A673 (cell line): Measurements from ENCODE around the gene C6orf47. TPM values are rescaled to one million over a fixed set of nuclear protein-coding genes. Genes with fewer than 3 reads are reported as not detected.

Experiments used
- BruUV-seq: library from RNA; stranded (reverse); fragments of 400-500 nt; replicated peaks from 2 replicates; lab custom pipeline; 2021; lab: Mats Ljungman, UMichigan
- CTCF ChIA-PET: fragments of 300-600 bp; sonication (Branson Sonifier 250); formaldehyde crosslinking; loops from one replicate; lab custom pipeline; 2022; ENCODE audit warnings: antibody characterized with exemption; lab: Charles Lee
- POLR2A ChIA-PET: fragments of 300-600 bp; sonication (Branson Sonifier 250); formaldehyde crosslinking; loops from one replicate; lab custom pipeline; 2022; ENCODE audit warnings: antibody characterized with exemption; ENCODE audit not compliant: low non-redundant PET; lab: Charles Lee
- DNase-seq: peaks from one replicate; pipeline ENCODE4 v3.0.0-alpha.2; 2015; ENCODE audit warnings: low spot score
- H3K27ac ChIP-seq: fragments of 200-600 bp; sonication (generic); 2 replicates; pipeline ENCODE4 v1.5.1; 2016; ENCODE audit warnings: mixed run types, low read depth, mild to moderate bottlenecking, mixed read lengths, antibody characterized with exemption, low read length; ENCODE audit not compliant: poor library complexity, severe bottlenecking
- H3K27me3 ChIP-seq: fragments of 200-600 bp; sonication (generic); replicated peaks from 2 replicates; pipeline ENCODE4 v1.6.1; 2017; ENCODE audit warnings: mixed run types, low read depth, mild to moderate bottlenecking, mixed read lengths, antibody characterized with exemption, low read length; ENCODE audit not compliant: insufficient read depth, poor library complexity
- H3K36me3 ChIP-seq: fragments of 200-600 bp; sonication (generic); 2 replicates; pipeline ENCODE4 v1.6.1; 2016; ENCODE audit warnings: mixed run types, mild to moderate bottlenecking, mixed read lengths, antibody characterized with exemption, low read length; ENCODE audit not compliant: insufficient read depth, poor library complexity, severe bottlenecking
- H3K4me1 ChIP-seq: fragments of 200-600 bp; sonication (generic); 2 replicates; pipeline ENCODE4 v1.6.1; 2017; ENCODE audit warnings: mixed run types, mild to moderate bottlenecking, mixed read lengths, antibody characterized with exemption, low read length; ENCODE audit not compliant: insufficient read depth, poor library complexity, severe bottlenecking
- H3K4me3 ChIP-seq: fragments of 200-600 bp; sonication (generic); 2 replicates; pipeline ENCODE4 v1.5.1; 2016; ENCODE audit warnings: low read depth, mixed run types, mild to moderate bottlenecking, mixed read lengths, low read length; ENCODE audit not compliant: poor library complexity, severe bottlenecking
- H3K9me3 ChIP-seq: fragments of 200-600 bp; sonication (generic); 2 replicates; pipeline ENCODE4 v1.6.1; 2016; ENCODE audit warnings: mixed run types, low read depth, mild to moderate bottlenecking, mixed read lengths, antibody characterized with exemption, low read length; ENCODE audit not compliant: poor library complexity, severe bottlenecking
- EZH2 ChIP-seq: fragments of 200-600 bp; sonication (generic); IDR thresholded peaks from 2 replicates; pipeline ENCODE4 v1.6.1; 2017; ENCODE audit warnings: borderline replicate concordance, low read depth, mild to moderate bottlenecking, mixed read lengths, antibody characterized with exemption, low read length; ENCODE audit not compliant: poor library complexity, severe bottlenecking
- intact Hi-C: fragments of 100-400 bp; cut with micrococcal nuclease; formaldehyde crosslinking; loops from one replicate; pipeline ENCODE4 v1.10.0; 2022; ENCODE audit not compliant: unreplicated experiment
- total RNA-seq: library from RNA; stranded (reverse); gene quantifications from 2 replicates; pipeline ENCODE4 v1.2.3, GENCODE V29; 2021
- TF ChIP-seq, protein P1 (sequence below): fragments of 300-800, 200-600 bp; sonication (generic); conservative IDR thresholded peaks from 2 replicates; pipeline ENCODE4 v1.5.1; 2017; ENCODE audit warnings: low read depth, mild to moderate bottlenecking, antibody characterized with exemption, low read length, moderate library complexity, mixed read lengths

The C6orf47 gene
- total RNA-seq, 1 experiment from 2014 or later, result 21.3 TPM

DNA sequence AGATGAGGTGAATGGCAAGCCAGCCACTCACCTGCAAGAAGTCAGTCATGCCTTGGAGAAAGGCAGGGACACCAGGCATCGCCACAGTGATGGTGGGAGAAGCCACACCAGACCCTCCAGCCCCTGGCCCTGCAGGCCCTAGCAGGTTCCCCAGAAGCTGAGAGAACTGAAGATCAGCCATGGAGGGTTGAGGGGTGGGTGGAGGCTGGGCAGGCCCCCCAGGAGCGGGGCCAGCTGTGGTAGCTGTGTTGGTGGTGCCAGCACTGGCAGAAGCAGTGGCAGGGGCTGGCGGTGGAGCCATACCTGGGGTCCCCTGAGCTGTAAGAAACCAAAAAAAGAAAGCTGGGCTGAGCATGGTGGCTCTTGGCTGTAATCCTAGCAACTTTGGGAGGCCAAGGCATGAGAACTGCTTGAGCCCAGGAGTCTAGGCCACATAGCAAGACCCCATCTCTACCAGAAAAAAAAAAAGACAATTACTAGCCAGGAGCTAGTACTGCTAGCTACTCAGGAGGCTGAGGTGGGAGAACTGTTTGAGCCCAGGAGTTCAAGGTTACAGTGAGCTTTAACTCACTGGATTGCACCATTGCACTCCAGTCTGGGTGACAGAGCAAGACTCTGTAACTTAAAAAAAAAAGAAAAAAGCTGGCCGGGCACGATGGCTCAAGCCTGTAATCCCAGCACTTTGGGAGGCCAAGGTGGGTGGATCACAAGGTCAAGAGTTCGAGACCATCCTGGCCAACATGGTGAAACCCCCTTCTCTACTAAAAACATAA lies 17.6 kb downstream of the C6orf47 start:
- Histone ChIP-seq H3K27me3 (no peaks in the 10 kb centered on the region), H3K4me1 (no peaks in the 10 kb centered on the region), H3K36me3 (peaks cover 84% of the 10 kb centered on the region), H3K9me3 (no peaks in the 10 kb centered on the region), H3K27ac (no peak overlapping the region), H3K4me3 (no peak overlapping the region)
- no peak for DNase-seq
- no TSS peak for BruUV-seq
- ChIA-PET POLR2A (interaction anchor here (0.6 kb wide), 1 partner anchor 127 kb away, joined by 3 read pairs; no protein-coding TSS in a partner anchor), CTCF (no interaction called here)
- intact Hi-C loops, result no loop called here
- TF ChIP-seq, protein P1, sequence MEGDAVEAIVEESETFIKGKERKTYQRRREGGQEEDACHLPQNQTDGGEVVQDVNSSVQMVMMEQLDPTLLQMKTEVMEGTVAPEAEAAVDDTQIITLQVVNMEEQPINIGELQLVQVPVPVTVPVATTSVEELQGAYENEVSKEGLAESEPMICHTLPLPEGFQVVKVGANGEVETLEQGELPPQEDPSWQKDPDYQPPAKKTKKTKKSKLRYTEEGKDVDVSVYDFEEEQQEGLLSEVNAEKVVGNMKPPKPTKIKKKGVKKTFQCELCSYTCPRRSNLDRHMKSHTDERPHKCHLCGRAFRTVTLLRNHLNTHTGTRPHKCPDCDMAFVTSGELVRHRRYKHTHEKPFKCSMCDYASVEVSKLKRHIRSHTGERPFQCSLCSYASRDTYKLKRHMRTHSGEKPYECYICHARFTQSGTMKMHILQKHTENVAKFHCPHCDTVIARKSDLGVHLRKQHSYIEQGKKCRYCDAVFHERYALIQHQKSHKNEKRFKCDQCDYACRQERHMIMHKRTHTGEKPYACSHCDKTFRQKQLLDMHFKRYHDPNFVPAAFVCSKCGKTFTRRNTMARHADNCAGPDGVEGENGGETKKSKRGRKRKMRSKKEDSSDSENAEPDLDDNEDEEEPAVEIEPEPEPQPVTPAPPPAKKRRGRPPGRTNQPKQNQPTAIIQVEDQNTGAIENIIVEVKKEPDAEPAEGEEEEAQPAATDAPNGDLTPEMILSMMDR, result no peak
- TF ChIP-seq EZH2, result no peak

DNA sequence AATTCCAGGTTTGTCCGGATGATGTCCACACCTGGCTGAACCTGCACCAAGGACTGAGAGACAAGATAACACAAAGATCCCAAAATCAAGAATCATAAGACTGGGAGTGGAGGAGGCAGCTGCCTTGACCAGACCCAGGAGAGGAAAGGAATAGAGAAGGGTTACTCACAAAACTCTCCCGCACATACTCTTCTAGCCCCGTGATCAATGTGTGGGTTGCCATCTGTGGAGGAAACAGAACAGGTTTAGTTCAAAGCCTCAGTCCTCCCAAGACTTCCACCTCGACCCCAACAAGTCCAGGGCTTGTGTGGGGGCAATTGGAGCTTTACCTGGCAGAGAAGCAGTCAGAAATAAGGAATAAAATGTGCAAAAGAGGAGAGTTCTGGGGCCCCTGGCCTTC lies 19.2 kb downstream of the C6orf47 start:
- H3K4me3 ChIP-seq, result no peak overlapping the region
- no peaks in the 10 kb centered on the region for H3K27me3 ChIP-seq
- no peak overlapping the region for H3K27ac ChIP-seq
- no TSS peak for BruUV-seq
- CTCF ChIA-PET, result no interaction called here
- intact Hi-C loops, result no loop called here
- H3K36me3 ChIP-seq, result peaks cover 90% of the 10 kb centered on the region
- POLR2A ChIA-PET, result no interaction called here
- H3K9me3 ChIP-seq, result no peaks in the 10 kb centered on the region
- no peaks in the 10 kb centered on the region for H3K4me1 ChIP-seq
- no peak for DNase-seq
- TF ChIP-seq EZH2, result no peak
- TF ChIP-seq, protein P1, result no peak

DNA sequence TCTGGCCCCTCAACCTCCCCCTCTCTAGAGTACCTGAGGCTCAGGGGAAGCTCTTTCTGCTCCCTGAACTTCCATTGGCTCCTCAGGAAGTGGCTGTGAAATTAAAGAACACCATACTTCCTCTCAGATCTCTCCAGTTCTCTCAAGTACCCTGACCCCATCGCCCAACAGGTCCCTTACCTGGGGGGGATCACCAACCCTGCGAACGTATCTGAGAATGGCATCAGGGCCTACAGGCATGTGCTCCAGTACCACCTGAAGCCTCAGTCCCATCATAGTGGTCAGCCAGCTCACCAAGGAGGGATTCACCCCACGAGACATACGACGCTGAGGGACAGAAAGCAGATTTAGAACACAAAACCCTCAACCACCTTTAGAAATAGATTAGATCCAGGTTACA lies 20.0 kb downstream of the C6orf47 start:
- H3K4me3 ChIP-seq, result no peak overlapping the region
- POLR2A ChIA-PET, result interaction anchor here (0.6 to 0.8 kb wide), 2 partner anchors 14 to 329 kb away, joined by 3 read pairs; no protein-coding TSS in a partner anchor
- H3K36me3 ChIP-seq, result peaks cover 95% of the 10 kb centered on the region
- CTCF ChIA-PET, result no interaction called here
- no peaks in the 10 kb centered on the region for H3K4me1 ChIP-seq
- BruUV-seq, result TSS peak; percentile 80
- intact Hi-C loops, result no loop called here
- no peaks in the 10 kb centered on the region for H3K27me3 ChIP-seq
- no peak overlapping the region for H3K27ac ChIP-seq
- no peak for DNase-seq
- TF ChIP-seq, protein P1, result no peak
- no peak for TF ChIP-seq EZH2
- H3K9me3 ChIP-seq, result no peaks in the 10 kb centered on the region
